Activated CD4-positive, CD25-positive, alpha-beta regulatory T cell (primary cell): ENCODE results near the gene EMILIN2.
A peak's percentile ranks its signal among the peaks of the same experiment; 100 is the strongest.
"Not testable (repeated sequence)": the region's sequence is repeated elsewhere in the genome, so short reads cannot be mapped to it uniquely, and the experiment has no call there.

Source experiments
- DNase-seq, 4 experiments: peaks; one replicate each; lab custom pipeline; 2025; lab: John Stamatoyannopoulos, UW

Gene EMILIN2

DNA sequence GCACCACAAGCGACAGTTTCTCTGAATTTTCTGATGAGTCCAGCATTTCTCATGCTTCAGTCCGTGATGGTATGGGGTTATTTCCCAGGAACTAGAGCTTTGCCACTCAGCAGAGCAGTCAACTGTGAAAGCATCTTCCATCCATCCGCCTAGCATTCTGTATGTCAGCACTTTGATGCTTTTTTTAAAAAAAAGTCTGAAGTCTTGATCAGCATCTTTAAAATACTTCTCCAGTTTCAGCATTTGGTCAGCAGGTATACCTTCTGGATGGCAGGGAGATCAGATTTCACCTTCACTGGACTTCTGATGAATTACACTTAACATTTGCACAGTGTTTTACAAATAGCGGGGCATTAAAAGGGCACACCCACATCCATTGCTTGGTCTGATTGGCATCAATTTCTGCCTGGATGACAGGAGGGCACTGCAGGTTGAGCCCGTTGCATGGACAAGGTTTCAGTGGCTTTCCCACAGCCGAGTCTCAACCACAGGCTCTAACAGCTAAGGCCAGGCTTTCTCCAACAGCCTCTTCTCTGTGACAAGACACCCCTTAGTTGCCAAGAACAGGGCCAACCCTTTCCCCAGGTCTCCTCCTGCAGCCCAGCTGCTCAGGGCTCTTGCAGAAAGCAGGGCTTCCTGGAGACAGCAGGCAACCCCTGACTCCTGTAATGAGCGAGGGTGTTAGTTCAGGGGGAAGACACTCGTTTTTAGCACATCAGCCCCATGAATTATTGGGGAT, 54.0 kb downstream of the EMILIN2 start:
- no peak for DNase-seq

DNA sequence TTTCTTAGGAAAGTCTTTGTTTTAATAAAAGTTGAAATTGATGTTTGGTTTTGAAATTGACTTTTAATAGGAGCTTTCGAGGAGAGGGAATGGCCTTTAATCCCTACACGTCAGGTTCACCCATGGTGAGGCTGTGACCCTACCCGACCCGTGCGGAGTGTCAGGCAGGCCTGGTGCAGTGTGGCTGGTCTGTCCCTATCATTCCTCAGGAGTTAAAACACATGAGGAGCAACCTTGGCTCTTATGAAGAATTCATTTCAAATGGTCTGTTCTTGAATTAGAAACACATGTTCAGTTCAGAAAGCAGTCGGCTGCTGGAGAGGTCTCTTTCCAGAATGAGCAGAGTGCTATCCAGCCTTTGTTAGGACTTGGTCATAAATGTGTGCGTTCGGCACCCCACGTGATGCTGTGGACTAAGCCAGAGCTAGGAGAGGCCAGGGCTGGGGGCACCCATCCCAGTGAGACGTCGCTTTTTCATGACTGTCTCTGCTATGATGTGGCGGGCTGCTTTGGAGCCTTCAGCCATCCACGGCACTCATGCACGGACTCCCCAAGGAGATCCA, 54.7 kb downstream of the EMILIN2 start:
- DNase-seq, result no peak

DNA sequence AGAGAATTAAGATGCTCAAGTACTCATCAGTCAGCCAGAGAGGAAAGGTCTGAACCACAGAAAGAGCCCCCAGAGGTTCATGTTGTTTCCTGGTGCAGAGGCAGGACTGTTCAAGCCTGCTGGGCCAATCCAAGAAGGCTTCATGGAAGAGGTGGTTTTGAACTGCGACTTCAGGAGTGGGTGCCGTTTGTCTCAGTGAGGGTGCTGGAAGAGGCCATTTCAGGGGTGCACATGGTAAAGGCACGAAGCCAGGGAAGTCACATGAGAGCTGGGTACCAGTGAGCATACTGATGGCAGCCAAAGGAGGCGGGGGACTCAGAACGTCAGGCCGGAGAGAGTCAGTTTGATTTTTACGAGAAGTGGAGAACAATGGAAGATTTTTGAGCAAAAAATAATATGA, 55.5 kb downstream of the EMILIN2 start:
- DNase-seq, result no peak

DNA sequence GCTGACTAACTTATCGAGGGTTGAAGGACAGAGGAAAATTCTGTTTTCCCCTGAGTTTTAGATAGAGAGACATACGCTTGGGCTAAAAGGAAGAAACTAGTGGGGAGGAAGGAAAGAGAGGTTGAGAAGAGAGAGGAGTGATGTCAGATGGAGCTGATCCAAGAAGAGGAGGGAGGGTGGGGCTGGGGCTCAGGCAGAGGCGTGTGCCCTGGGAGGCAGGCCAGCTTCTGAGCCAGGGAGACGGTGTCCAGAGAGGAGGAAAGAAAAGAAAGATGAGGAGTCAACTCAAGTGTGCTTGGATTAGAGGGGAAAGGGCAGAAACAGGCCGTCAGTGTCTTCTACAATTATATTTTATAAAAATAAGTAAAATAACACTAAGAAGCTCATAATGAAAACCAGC, 56.2 kb downstream of the EMILIN2 start:
- DNase-seq, result no peak

DNA sequence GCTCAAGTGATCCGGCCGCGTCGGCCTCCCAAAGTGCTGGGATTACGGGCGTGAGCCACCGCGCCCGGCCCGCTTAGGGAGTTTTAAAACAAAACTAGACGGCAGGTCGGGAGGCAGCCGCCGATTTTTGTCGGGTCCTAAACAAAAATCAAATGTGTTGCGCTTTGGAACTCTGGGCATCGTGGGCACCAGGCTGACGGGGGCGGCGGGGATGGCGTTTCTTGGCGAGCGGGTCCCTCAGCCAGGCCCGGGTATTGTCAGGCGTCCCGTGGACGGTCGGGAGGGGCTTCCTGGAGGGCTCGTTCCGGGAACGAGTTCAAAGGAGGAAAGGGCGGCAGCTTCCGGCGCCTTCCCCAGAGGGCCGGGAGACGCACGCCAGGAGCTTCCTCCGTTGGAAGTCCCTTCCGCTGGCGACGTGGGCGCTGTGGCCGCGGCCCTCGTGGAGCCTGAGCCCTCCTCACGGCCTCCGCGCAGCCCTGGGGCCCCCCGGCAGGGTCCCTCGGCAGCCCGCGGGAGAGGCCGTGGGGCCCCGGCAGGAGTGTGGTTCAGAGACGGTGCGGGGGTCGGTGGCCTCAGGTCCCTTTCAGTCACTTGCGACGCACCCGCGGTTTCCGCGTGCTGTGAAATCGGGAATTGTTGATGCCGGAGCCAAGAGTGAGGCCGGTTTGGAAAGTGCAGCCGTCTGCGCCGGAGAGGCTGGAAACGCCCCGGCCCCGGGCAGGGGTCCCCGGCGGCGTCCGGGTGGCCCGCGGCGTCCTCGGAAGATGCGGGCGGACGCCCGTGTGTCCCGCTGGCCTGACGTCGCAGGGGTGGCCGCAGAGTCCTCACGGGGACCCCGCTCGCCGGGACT, 59.3 kb downstream of the EMILIN2 start:
- no peak for DNase-seq

DNA sequence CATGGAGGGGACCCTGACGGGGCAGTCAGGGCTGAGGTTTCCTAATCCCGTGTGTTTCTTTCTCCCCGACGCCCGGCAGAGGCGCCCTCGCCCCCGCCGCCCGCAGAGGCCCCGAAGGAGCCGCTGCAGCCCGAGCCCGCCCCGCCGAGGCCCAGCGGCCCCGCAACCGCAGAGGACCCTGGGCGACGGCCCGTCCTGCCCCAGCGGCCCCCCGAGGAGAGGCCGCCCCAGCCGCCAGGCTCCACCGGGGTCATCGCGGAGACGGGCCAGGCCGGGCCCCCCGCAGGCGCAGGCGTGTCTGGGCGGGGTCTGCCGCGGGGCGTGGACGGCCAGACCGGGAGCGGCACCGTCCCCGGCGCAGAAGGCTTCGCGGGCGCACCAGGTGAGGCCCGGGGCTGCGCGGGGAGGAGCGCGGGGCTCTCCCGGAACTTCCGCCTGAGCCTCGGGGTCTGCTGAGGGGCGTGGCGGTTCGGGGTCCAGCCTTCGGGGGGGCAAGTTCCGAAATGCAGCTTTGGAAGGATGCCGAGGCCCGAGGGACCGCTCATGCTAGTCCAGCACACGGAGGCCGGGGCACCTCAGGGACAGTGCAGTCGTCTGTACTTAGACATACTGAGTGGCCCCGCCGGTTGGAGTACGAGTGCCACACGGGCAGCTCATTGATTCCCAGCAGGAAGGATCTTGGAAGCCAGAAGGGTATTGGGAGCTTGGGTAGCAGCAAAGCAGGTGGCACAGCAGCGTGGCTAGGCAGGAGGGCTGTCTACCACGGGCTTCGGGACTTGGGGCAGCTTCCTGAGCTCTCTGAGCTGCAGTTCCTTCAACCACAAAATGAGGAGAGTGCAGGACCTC, 60.1 kb downstream of the EMILIN2 start:
- peak; percentile 18 to 32 (median 23) for DNase-seq

DNA sequence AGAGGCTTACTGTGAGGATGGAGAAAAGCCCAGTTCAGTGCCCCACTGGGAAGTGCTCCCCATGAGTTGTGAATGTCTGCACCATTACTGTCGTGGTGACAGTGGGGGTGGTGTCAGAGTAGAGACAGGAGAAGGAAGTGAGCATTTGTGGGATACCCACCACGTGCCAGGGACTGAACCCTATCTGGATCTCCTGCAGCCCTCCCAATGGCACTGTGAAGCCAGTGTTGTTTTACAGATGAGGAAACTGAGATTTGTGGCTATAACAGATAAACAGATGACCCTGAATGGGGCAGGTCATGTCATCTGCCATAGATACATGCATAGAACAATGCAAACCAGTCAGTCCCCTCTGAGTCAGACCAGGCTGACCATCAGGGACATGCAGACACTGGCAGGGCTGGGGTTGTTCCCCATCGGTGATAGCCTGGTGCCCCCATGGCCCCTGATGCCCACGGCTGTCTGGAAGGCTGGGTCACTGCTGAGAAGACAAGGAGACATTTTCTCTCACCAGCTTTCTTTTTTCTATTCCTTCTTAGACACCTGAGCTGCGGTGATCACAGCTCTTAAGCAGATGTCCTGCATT, 60.8 kb downstream of the EMILIN2 start:
- no peak for DNase-seq

DNA sequence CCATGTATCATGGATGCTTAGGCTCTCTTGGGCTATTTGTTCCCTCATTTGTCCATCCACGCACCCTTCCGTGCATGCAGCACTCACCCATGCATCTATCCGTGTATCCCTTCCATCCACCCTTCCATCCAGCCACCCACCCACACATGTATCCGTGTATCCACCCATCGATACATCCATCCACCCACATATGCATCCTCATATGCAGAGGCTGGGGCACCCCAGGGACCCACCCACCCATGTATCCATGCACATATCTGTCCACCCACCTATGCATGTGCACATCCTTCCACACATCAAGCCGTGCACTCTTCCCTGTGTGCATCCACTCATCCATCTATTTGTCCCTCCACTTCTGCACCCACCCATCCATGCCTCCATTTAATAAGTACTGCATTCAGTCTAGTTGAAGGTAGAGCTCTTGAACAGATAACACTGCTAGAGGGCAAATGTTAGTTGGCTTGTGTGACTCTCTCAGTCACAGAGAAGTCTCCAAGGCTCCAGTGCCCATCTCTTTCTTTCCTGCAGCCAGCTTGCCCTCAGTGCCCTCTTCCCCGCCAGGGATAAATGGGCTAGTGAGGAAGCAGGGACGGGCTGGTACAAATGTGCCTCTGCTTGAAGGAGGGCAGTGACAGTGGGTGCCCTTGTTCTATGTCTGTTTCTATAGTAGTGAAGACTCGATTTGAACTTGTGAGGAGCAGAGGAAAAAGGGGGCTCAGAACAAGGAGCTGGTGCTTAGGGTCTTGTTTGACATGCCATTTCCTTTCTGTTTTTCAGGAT, 61.5 kb downstream of the EMILIN2 start:
- no peak for DNase-seq

DNA sequence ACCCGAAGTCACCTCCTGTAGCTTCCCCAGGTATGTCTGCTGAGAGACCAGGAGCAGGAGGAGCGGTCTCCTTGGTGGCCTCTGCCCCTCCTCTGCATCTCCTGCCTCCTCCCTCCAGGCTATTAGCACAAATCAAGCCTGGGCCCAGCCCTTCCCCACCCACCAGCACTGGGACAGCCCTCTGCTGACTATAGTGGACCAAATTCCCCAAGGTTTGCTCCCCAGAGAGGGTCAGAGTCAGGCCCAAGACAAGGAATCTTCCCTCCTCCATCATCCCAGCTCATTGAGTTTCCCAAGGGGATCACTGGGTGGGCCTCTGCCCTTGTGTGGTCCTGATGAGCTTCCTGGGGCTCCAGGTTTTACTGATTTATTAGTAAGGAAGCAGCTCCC, 62.1 kb downstream of the EMILIN2 start:
- no peak for DNase-seq

DNA sequence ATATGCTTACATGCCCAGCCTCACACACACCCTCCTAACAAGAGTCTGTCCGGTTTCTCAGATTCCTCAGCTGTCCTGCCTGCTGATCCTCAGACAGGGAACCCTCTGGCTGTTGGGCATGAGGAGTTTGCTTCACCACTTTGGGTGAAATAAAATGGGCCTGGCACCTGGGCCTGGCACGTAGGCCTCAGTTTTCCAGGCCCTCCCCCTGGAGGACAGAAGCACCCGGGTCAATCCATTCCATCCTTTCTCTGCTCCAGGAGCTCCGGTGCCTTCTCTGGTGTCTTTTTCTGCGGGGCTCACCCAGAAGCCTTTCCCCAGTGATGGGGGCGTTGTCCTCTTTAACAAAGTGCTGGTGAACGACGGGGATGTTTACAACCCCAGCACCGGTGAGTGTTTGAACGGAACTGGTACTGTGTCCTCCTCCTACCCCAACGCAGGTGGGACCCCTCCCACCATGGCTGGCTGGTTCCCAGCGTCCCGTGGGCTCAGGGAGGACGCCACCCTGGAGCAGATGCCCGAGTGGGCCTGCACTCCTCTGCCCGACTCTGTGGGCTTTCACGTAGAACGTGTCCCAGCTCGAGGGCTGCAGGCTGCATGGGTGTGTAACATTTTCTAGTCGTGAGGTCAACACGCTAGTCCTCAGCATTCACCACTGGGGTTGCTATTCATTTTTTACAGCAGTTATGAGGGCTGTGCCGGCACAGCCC, 62.8 kb downstream of the EMILIN2 start:
- DNase-seq, result no peak

DNA sequence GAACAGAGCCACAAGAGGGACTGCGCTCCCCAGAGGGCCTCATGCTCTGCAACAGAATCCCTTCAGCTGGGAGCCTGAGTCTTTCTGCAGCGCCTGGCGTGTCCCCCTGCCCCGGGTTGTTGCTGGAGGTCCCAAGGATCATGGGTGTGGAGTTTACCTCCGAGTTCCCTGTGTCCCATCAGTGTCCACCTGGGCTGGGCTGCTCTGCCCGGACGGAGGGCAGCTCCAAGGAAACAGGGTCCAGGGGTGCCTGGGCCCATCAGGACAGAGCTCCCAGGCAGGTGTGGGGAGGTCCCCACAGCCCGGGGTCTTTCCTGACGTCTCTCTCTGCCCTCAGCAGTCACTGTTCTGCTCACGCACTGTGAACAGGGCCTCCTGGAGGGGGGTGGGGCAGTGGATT, 63.5 kb downstream of the EMILIN2 start:
- DNase-seq, result no peak

DNA sequence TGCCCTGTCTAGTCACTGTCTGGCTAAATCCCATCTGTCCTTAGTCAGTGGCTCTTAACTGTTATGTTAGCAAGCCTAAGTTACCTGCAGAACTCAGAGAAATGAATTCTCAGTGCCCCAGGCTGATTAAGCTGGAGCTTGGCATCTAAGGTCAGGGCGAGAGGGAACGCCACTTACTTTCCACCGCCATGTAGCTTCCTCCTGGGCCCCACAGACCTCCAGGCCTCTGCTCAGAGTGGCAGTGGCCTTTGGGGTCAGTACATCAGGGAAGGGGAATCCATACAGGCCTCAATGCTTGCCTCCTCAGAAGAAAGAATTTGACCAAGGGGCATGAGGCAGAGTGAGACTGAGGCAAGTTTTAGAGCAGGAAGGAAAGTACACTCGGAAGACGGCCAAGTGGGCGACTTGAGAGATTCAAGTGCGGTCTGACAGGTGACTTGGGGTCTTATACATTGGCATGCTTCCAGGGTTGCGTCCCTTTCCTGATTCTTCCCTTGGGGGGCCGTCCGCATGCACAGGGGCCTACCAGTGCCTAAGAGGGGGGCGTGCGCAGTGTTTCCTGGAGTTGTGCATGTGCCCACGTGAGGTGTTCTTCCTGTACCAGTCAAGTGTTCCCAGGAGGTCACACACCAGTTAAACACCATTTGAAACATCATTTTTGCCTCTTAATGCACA, 64.1 kb downstream of the EMILIN2 start:
- no peak for DNase-seq

DNA sequence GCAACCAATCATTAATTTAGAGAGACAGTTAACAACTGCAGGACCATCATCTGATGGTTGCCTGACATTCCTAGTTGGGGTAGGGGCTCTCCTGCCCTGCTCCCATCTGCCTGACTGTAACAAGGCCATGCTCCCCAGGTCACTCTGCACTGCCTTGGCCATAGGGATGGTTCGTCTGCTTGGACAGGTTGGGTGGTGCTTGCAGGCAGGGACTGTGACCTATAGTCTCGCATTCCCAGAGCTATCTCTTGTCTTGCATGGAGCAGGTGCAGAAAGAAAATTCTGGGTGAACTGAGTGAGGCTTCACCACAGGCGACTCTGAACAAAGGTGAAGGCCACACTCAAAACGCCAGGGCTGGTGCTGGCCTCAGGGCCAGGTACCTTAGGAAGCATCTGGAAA, 64.7 kb downstream of the EMILIN2 start:
- DNase-seq, result no peak

DNA sequence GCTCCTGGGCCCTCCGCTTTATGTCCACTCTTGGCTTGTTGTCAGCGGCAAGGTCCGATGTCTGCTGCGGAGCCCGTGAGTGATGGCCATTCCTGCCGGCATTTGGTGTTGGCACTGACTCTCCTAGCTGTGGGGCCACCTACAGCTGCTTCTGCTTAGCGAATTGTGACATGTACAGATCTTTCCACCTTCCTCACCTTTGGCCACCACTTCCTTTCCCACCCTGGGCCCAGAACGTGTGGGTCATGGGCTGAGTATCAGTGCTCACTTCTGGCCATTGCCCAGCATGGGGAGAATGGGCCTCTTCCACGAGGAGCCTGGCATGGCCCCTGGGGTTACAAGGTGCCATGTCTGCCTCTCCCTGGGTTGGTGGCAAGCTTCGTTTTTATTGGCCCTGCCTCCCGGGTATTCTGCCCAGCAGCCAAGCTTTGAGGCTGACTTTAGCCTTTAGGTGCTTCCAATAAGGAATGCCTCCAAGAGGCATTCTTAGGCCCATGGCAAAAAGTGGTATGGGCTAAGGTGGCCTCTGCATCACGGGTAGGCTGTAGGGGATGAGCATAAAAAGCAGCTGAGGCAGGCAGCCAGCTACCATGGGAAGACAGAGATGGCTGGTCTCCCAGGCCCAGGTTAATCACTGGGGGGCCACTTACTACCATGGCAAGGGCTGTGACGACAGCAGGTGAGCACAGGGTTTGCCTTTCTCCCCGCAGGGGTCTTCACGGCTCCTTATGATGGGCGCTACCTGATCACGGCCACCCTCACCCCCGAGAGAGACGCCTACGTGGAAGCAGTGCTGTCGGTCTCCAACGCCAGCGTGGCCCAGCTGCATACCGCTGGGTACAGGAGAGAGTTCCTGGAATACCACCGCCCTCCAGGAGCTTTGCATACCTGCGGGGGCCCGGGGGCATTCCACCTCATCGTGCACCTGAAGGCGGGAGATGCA, 65.8 kb downstream of the EMILIN2 start:
- no peak for DNase-seq

DNA sequence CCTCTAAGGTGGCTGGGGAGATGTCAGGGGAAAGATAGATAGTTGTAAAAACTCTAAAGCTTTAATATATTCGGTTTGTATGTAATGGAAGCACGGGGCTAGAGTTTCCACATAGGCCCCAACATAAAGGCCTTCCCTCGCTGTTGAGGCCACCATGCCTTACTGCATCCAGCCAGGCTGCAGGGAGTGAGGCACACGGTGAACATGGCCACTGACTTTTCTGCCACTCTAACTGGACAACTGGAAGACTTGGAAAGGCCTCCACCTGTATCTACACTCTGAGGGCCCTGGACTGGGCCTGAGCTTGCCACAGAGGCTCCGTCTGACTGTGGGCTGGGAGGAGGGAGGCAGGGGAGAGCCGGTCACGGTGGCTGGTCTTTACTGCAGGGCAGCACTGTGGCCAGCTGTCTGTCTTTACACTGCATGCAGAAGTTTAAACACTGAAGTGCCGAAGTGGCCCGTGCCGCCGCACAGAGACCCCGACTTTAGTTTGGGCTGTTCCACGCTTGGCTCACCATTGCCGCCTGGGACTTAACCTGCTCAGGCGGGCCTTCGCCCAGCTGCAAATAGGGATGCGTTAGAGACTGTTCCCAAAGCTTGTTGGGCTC, 66.7 kb downstream of the EMILIN2 start:
- no peak for DNase-seq

DNA sequence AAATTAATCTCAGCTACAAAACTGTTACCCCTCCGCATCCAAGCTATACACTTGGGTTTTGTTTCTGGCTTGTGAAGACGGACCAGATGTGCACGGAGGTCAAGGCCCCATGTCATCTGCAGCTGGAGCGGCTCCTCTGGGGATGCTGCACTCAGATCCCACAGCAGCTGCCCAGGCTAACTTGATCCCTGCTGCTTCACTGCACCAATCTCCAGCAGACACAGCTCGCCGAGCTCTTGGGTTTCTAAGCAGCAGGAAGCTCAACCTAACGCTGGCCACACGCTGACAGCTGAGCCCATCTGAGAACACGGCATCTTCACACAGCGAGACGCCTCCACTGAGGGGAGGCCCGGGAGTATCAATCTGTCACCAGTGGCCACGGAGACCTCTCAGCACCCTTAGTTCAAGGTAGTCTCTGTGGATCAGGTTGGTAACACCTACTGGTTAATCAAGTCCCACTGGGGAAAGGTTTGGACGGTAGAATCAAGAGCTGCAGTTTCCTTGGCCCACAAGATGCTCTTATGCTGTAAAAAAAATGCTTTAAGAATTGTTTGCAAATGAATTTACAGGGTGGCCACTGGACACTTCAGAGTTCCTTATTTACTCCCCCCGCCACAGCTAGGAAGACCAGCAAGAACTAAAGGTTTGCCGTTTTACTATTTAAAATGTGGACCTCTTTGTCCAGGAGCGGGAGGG, 67.5 kb downstream of the EMILIN2 start:
- DNase-seq, result no peak

DNA sequence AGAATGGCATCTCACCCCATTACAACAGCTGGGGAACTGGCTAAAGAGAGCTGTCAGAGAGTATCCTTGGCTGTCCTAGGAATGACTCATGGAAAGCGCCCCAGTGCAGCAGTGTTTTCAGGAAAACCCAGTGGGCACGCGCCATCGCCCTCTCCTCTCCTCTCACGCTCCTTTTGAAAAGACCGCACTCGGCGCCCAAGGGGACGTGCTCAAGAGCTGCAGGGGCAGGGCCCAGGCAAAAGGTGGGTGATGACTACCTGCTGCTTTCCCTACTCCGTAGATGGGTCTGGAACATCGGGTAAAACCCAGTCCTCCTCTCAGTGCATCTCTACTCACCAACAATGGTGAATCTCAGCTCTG, 68.1 kb downstream of the EMILIN2 start:
- DNase-seq, result no peak

DNA sequence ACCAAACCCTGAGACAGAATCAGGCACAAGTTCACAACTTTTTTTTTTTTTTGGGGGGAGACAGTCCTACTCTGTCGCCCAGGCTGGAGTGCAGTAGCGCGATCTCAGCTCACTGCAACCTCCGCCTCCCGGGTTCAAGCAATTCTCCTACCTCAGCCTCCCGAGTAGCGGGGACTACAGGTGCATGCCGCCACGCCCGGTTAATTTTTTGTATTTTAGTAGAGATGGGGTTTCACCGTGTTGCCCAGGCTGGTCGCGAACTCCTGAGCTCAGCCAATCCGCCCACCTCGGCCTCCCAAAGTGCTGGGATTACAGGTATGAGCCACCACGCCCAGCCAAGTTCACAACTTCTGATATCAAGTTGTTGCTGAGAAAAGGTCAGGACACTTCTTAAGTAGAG, 68.7 kb downstream of the EMILIN2 start:
- not testable (repeated sequence) for DNase-seq
